Upper lobe of left lung (tissue), 6 donors: ENCODE data around the gene WDR41. TPM values are rescaled to one million over a fixed set of nuclear protein-coding genes. Genes with fewer than 3 reads are reported as not detected.

Experiments used
- ATAC-seq, 2 donors: fragments of 200-7000 bp; cut with Tn5 transposase; one replicate each; pipeline ENCODE4 v1.9.1; 2022; ENCODE audit warnings: mild to moderate bottlenecking in 2 of 2, moderate library complexity in 2 of 2; ENCODE audit not compliant: low FRiP score in 2 of 2
- DNase-seq, 2 donors: peaks; one replicate each; pipeline ENCODE4 v3.0.0-alpha.2; 2019 to 2020
- H3K27ac ChIP-seq, 4 donors: fragments of 200-600 bp; sonication (generic); one replicate each; pipeline ENCODE4 v1.5.1; 2016 to 2019
- H3K27me3 ChIP-seq, 4 donors: fragments of 200-600 bp; sonication (generic); one replicate each; pipeline ENCODE4 v1.5.1; 2017 to 2019
- H3K36me3 ChIP-seq, 4 donors: fragments of 200-600 bp; sonication (generic); one replicate each; pipeline ENCODE4 v1.5.1; 2016 to 2019
- H3K4me1 ChIP-seq, 4 donors: fragments of 200-600 bp; sonication (generic); one replicate each; pipeline ENCODE4 v1.5.1; 2018 to 2019
- H3K4me3 ChIP-seq, 4 donors: fragments of 200-600 bp; sonication (generic); one replicate each; pipeline ENCODE4 v1.5.1; 2017 to 2019; ENCODE audit warnings: mild to moderate bottlenecking in 2 of 4, moderate library complexity in 1 of 4
- H3K9me3 ChIP-seq, 4 donors: fragments of 200-600 bp; sonication (generic); one replicate each; pipeline ENCODE4 v1.5.1; 2018 to 2019
- EP300 ChIP-seq, 4 donors: sonication (generic); formaldehyde crosslinking; IDR thresholded peaks; one replicate each; pipeline ENCODE4 v1.5.1; 2017; ENCODE audit warnings: antibody characterized with exemption in 4 of 4, control low read depth in 2 of 4
- POLR2A ChIP-seq, 4 donors: fragments of 450-650 bp; IDR thresholded peaks; one replicate each; pipeline ENCODE4 v1.5.1; 2016 to 2017; ENCODE audit warnings: antibody characterized with exemption in 4 of 4, mild to moderate bottlenecking in 2 of 4
- POLR2AphosphoS5 ChIP-seq, 2 donors: sonication (generic); formaldehyde crosslinking; IDR thresholded peaks; one replicate each; pipeline ENCODE4 v1.5.1; 2017; ENCODE audit warnings: antibody characterized with exemption in 2 of 2
- WGBS, 2 donors: methylation state at CpG; one replicate each; pipeline ENCODE4 v1.1.5; 2017 to 2018; 5-methylcytosine and 5-hydroxymethylcytosine counted together
- total RNA-seq, 6 donors: library from RNA; depleted of rRNA in 4 of 6; stranded (reverse); fragments of >200 nt in 4 of 6; gene quantifications; one replicate each; pipeline versions ENCODE4 v1.1.0 to v1.2.1, GENCODE V29; 2016 to 2021
- TF ChIP-seq, protein P1 (sequence below), 6 experiments: fragments of 450-650 bp in 4 of 6; fragments of 200-600 bp in 2 of 6; sonication (generic) in 2 of 6; IDR thresholded peaks; one replicate each; pipeline ENCODE4 v1.5.1; 2016 to 2019; ENCODE audit warnings: antibody characterized with exemption in 6 of 6
- donor health status: DM: no; HTN: no; CAD: no; lungs with moderate emphysema.
- donor health status: DM: no; HTN: yes; CAD: no; lungs with severe emphysema.

The WDR41 gene
- total RNA-seq, 6 donors from 2014 or later = 13.9 to 69.9 (median 36.6) TPM

DNA sequence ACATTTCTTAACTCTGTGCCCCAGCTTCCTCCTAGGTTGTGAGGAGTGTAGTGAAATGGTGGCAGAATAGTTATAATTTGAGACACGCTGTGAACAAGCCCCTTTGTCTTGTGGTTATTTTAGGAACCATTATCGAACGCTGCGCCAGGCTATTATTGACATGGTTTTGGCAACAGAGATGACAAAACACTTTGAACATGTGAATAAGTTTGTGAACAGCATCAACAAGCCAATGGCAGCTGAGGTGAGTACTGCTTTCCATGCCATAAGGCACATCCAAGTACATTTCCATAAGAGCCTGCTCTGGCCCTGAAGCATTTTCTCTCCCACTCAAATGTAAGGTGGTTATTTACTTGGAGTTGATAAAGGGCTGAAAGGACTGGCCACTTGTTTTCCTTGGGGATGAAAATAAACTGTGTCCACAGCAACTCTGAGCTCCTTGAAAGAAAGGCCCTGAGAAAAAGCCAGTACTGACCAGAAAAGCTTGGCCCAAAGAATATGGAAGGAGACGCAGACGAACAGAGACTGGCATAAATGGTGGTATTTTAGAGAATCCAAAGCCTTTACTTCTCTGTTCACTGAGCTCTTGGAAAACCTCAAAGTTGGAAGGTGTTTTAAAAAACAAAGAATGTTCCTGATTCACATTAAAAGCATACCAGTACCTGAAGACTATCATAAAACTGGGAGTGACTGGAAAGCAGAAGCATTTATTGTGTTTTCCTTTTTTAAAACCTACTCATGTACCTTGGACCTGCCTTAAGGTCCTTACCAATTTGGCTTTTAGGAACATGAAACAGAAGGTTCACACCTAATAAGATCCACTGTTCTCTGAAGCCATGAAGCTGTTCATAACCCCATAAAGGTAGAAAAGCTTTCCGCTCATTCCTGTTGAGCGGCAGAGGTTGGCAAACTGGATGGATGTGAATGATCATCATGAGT lies 72.2 kb downstream of the WDR41 start:
- peaks cover 0 to 1% (median under 1%) of the 10 kb centered on the region in 4 donors for H3K36me3 ChIP-seq
- WGBS, 2 donors = 87 to 88% methylated on average over 8 of the region's 8 CpGs
- H3K4me1 ChIP-seq = peaks cover 0 to 2% (median 0%) of the 10 kb centered on the region in 4 donors
- TF ChIP-seq, protein P1, sequence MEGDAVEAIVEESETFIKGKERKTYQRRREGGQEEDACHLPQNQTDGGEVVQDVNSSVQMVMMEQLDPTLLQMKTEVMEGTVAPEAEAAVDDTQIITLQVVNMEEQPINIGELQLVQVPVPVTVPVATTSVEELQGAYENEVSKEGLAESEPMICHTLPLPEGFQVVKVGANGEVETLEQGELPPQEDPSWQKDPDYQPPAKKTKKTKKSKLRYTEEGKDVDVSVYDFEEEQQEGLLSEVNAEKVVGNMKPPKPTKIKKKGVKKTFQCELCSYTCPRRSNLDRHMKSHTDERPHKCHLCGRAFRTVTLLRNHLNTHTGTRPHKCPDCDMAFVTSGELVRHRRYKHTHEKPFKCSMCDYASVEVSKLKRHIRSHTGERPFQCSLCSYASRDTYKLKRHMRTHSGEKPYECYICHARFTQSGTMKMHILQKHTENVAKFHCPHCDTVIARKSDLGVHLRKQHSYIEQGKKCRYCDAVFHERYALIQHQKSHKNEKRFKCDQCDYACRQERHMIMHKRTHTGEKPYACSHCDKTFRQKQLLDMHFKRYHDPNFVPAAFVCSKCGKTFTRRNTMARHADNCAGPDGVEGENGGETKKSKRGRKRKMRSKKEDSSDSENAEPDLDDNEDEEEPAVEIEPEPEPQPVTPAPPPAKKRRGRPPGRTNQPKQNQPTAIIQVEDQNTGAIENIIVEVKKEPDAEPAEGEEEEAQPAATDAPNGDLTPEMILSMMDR (IDR thresholded peaks at IDR 0.05) = no peak
- TF ChIP-seq POLR2A (IDR thresholded peaks at IDR 0.05) = no peak
- H3K27ac ChIP-seq = no peak overlapping the region
- ATAC-seq = no peak
- H3K4me3 ChIP-seq = no peak overlapping the region
- DNase-seq = no peak
- no peaks in the 10 kb centered on the region for H3K9me3 ChIP-seq
- no peaks in the 10 kb centered on the region for H3K27me3 ChIP-seq

DNA sequence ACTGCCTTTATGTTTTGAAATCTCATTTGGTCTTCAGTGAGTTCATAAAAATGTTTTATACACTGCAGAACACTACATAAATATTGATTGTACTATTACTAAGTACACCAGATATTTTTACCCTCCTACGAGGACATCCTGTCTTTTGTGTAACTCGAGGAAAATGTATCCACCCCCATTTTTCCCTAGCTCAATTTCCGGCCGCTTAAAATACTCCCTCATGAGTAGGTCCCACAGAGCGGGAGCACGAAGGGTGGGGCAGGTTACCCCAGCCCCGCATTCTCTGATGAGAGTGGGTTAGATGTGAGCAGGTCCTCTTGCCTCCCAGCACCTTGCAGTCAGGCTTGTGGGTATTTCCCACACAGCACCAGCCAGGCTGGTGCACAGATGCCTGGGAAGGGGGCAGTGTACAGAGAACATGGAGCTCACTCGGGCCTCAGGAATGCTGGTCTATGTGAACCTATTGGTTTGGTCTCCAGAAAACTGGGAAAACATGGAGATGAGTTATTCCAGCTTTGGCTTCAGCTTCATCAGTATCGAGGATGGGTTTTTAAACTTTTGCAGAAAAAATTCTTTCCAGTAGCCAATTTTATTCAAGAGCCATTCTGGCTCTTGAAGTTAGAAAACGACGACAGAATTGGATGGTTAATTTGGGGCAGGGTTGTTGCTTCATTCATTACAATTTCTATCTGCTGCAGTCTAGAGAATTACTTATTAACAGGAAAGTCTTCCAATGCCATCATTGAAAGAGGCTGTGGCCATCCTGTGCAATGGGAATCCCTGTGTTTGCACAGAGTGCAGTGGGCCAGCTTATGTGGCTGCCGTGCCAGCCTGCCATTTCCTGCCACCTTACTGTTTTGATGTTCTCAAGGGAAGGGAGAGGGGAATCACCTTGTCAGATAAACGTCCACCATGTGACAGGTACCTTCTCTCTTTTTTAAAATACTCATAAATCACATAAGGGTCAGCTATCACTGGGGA lies 73.2 kb downstream of the WDR41 start:
- DNase-seq = no peak
- Histone ChIP-seq H3K27ac (no peak overlapping the region), H3K4me1 (peaks cover 0 to 2% (median 0%) of the 10 kb centered on the region in 4 donors), H3K4me3 (no peak overlapping the region), H3K27me3 (no peaks in the 10 kb centered on the region), H3K36me3 (no peaks in the 10 kb centered on the region), H3K9me3 (no peaks in the 10 kb centered on the region)
- ATAC-seq = no peak
- TF ChIP-seq, protein P1 (IDR thresholded peaks at IDR 0.05) = no peak
- TF ChIP-seq EP300 (IDR thresholded peaks at IDR 0.05) = no peak
- TF ChIP-seq POLR2AphosphoS5 (IDR thresholded peaks at IDR 0.05) = no peak
- no peak for TF ChIP-seq POLR2A (IDR thresholded peaks at IDR 0.05)
- WGBS, 2 donors = 57 to 68% methylated on average over 13 of the region's 13 CpGs

DNA sequence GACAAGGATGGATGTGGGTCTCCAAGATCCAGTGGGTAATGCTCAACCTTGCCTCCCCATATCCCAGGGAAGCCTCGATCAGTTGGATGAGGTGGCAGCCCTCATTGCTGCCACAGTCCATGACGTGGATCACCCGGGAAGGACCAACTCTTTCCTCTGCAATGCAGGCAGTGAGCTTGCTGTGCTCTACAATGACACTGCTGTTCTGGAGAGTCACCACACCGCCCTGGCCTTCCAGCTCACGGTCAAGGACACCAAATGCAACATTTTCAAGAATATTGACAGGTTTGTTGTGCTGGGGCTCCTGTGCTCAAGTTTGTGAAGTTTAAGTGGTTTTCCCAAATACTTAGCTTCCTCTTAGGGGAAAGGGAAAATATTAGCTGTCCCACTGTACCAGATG lies 74.0 kb downstream of the WDR41 start:
- TF ChIP-seq POLR2A (IDR thresholded peaks at IDR 0.05) (no peak), POLR2AphosphoS5 (IDR thresholded peaks at IDR 0.05) (no peak), EP300 (IDR thresholded peaks at IDR 0.05) (no peak)
- TF ChIP-seq, protein P1 (IDR thresholded peaks at IDR 0.05) = no peak
- Histone ChIP-seq H3K27ac (no peak overlapping the region), H3K36me3 (no peaks in the 10 kb centered on the region), H3K9me3 (no peaks in the 10 kb centered on the region), H3K4me1 (peaks cover 0 to 2% (median 0%) of the 10 kb centered on the region in 4 donors), H3K27me3 (no peaks in the 10 kb centered on the region), H3K4me3 (no peak overlapping the region)
- ATAC-seq (no peak), DNase-seq (no peak)
- WGBS, 2 donors = 80 to 86% methylated on average over 5 of the region's 5 CpGs

DNA sequence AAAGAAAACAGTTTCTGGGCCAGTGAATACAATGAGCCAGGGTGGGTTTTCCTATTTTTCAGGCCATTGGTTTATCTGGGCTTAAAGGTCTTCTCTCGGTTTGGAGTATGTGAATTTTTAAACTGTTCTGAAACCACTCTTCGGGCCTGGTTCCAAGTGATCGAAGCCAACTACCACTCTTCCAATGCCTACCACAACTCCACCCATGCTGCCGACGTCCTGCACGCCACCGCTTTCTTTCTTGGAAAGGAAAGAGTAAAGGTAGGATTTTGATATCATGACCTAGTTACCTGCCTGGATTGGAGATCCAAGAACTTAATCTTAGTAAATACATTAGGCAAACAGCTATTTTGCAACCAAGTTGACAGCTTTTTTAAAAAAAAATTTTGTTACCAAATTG lies 79.1 kb downstream of the WDR41 start:
- WGBS, 2 donors = 93 to 95% methylated on average over 7 of the region's 7 CpGs
- ATAC-seq = no peak

More for the DNA sequence above, 79.1 kb downstream of the WDR41 start:
- H3K27me3 ChIP-seq = no peaks in the 10 kb centered on the region
- no peak overlapping the region for H3K27ac ChIP-seq
- no peak for TF ChIP-seq EP300 (IDR thresholded peaks at IDR 0.05)
- TF ChIP-seq, protein P1 (IDR thresholded peaks at IDR 0.05) = no peak
- TF ChIP-seq POLR2AphosphoS5 (IDR thresholded peaks at IDR 0.05) = no peak
- no peak for TF ChIP-seq POLR2A (IDR thresholded peaks at IDR 0.05)
- no peaks in the 10 kb centered on the region for H3K4me1 ChIP-seq
- no peaks in the 10 kb centered on the region for H3K36me3 ChIP-seq
- no peak for DNase-seq
- H3K9me3 ChIP-seq = no peaks in the 10 kb centered on the region
- H3K4me3 ChIP-seq = no peak overlapping the region
